ENCODE data around the gene MESD.
A peak's percentile ranks its signal among the peaks of the same experiment; 100 is the strongest.

MESD gene

DNA sequence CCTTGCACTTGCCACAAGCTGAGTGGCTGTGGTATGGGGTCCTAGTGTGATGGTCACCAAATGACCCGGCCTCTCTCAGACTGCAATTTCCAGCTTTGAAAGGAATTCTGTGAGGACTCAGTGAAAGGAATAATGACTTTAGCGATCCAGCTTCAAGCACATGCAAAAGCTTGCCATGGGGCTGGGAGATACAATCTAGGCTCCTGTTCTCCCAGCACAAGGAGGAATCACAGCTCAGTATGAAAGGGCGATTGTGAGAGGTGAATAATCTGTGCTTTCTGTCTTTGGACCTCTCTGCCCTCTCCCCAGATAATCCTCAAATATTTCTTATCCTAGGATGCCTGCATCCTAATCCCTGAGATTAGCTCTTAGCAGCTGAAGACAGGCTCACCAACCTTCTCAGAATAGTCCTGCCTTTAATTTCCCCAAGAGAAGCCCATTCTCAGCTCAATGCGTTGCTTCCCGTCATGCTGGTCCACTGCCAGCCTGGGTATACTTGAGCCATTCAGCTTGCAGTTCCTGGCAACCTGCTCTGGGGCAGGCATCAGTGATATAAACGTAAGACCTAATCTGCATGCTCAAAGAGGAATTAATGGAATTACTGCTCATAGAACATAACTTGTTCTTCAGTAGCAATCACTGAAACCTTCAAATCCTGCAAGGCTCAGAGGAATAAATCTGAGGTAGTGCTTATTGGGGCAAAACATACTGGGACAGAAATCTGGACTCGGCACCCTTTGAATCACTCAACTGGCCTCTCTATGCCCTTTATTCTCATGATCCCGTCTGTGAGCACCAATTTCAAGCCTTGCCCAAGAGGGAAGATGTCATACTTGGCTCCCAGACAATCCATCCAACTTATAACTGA lies 26.2 kb upstream of the MESD start:
- no peak for FAIRE-seq
- DNase-seq (ENCODE audit: insufficient read length, low spot score), result no peak

DNA sequence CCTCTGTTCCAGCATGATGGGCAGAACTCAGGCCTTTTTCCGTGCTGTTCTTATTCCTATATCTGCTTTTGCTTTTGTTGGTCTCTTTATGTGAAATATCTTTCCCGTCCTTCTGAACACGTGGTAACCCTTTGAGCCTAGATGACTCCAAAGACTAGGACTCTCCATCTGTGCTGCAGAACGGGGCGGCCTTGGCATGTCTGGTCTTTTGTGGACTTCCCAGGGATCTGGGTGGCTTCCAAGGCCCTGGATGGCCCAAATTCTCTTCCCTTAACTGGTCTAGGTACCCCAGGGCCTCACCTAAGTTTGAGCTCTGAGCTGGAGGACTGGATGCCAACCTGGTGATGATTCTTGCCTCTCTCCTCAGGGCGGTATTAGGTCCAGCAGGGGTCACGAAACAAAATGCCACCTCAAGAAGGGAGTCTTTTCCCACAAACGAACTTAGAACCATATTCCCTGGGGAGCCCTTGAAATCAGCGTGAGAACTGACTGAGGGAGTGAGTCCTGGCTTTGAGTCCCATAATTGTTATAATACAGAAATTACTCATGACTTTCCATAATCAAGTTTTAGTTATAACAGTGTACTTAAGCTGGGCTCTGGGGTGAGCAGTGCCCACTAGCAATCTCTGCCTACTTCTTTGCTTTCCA lies 25.0 kb upstream of the MESD start:
- FAIRE-seq, result no peak
- no peak for DNase-seq (ENCODE audit: insufficient read length, low spot score)

GRCh38 chr15:81013396-81013929 lies 23.8 kb upstream of the MESD start:
- FAIRE-seq, result no peak
- DNase-seq (ENCODE audit: insufficient read length, low spot score), result no peak

DNA sequence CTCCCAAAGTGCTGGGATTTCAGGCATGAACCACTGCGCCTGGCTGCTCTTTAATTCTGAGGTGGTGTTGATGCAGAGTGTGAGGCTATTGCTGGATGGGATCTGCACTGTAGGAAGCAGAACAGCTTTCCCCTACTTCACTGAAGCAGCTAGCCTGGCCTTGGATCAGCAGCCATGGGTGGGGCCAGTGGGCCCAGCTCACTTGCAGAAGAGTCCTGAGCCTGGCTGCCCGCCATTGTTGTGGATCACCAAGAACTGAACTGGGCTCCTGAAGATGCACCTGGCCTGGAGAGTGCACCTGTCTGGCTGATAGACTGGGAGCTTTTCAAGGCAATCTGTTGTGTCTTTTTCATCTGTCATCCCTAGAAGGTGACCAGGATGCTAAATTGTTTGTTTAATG lies 23.0 kb upstream of the MESD start:
- DNase-seq (ENCODE audit: insufficient read length, low spot score), result no peak
- no peak for FAIRE-seq

GRCh38 chr15:81011593-81011992 lies 22.0 kb upstream of the MESD start:
- FAIRE-seq (no peak), DNase-seq (ENCODE audit: insufficient read length, low spot score) (no peak)

DNA sequence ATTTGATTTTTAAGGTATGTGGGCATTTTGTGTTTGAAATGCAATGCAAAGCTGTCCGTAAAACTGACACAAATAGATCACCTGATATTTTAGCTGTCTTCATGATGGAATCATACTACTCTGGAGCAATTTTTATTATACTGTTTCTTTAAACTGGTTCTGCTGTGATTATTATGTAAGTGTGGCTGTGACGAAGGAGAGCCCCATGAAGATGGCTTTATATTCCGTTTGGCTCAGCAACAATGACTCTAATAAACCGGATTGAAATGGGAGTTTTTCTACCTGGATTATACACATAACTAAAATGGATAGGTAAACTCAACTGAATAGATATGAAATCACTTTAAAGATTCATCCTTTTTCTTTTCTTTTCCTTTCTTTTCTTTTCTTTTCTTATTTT lies 20.5 kb upstream of the MESD start:
- DNase-seq (ENCODE audit: insufficient read length, low spot score), result no peak
- FAIRE-seq, result no peak

DNA sequence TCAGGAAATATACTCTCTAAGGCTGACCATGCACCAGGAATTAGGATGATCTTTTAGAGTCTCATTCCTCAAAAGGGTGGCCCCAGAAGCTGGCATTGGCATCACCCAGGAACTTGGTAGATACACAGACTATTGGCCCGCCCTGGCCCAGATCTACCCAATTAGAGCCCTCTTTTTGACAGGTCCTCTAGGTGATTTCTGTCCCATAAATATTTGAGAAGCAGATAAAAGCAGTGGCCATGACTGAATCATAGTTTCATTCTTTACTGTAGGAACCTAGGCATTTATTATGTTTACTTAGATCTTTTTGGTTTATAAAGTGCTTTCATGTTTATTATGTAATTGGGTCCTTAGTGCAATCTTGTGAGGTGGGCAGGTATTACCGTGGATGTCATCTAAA lies 18.7 kb upstream of the MESD start:
- no peak for DNase-seq (ENCODE audit: insufficient read length, low spot score)
- FAIRE-seq, result no peak

DNA sequence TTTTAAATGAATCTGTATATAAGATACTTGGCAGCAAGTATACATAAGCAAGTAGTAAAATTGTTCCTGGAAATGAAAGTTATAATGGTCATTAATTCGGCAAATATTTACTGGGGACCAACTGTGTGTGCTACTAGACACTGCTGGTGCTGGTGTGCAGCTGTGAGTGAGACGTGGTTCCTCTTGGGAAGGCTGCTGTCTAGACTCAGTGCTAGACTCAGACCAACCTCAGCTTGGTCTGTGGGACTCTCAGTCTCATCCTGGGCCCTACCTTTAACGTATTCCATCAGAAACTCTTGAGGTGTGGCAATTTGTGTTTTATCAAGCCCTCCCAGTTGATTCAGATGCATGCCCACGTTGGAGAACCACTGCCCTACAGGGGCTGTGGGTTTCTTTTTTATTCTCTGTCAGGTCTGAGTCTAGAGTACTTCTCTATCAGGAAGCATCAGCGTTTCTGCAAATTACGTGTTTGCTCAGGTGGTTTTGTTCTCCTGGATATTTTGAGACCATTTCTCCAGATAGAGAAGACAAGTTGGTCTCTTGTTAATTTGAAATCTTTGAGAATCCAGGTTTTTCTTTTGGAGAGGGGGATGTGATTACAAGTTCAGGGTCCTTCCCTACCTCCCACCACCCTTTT lies 17.9 kb upstream of the MESD start:
- no peak for FAIRE-seq
- no peak for DNase-seq (ENCODE audit: insufficient read length, low spot score)

- DNase-seq (ENCODE audit: insufficient read length, low spot score), result no peak
Observed at GRCh38 chr15:81006124-81006523, 16.5 kb upstream of the MESD start.

GRCh38 chr15:81003097-81003350 lies 13.4 kb upstream of the MESD start:
- DNase-seq (ENCODE audit: insufficient read length, low spot score) (no peak), FAIRE-seq (no peak)

More at GRCh38 chr15:81006124-81006523, 16.5 kb upstream of the MESD start:
- FAIRE-seq, result no peak

- FAIRE-seq, result no peak
- no peak for DNase-seq (ENCODE audit: insufficient read length, low spot score)
Observed at GRCh38 chr15:81002331-81003096, 12.9 kb upstream of the MESD start.

DNA sequence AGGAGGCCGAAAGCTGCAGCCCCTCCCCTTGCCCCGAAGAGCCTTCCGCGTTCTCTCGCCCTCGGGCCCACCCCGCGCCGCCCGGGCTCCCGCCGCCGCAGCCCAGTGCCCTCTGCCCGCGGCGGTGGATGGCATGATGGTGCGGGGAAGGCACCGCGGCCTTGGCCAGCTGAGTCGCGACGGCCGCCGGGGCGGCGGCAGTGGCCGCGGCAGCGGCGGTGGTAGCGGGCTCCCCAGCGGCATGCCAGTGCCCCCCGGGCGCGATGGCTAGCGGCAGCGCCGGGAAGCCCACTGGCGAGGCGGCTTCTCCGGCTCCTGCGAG lies 12.4 kb upstream of the MESD start:
- DNase-seq (ENCODE audit: insufficient read length, low spot score) (peak; percentile 65), FAIRE-seq (no peak)

GRCh38 chr15:81001152-81002008 lies 11.8 kb upstream of the MESD start:
- no peak for FAIRE-seq
- DNase-seq (ENCODE audit: insufficient read length, low spot score), result peak; percentile 43

GRCh38 chr15:81000624-81001151 lies 11.1 kb upstream of the MESD start, which contains the start of gene TLNRD1:
TSS of gene TLNRD1 (plus strand) at chr15:81000923. CDS start at chr15:81002272, 1,349 bp downstream.
- FAIRE-seq (peak; percentile 84), DNase-seq (ENCODE audit: insufficient read length, low spot score) (peak; percentile 76)

GRCh38 chr15:81000144-81000623 lies 10.6 kb upstream of the MESD start:
- no peak for FAIRE-seq
- no peak for DNase-seq (ENCODE audit: insufficient read length, low spot score)

- peak; percentile 93 for FAIRE-seq
Observed at GRCh38 chr15:80999623-81000036, 10.0 kb upstream of the MESD start.

DNA sequence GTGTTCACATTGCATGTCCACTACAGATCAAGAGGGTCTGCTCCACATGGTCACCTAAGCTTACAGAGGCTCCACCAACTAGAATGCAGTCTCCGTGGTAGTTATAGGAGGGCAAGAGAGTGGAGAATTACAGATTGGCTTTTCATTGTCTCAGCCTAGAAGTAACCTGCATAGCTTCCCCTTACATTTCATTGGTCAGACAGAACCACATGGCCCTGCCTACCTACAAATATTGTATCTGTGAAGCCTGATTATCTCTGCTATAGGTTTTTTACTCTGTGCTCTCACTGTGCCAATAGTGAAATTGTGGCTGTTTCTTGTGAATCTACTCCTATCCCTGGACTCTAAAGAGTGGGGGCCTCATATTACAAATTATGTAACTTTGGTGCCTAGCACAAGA lies 8.6 kb upstream of the MESD start:
- DNase-seq (ENCODE audit: insufficient read length, low spot score), result no peak
- no peak for FAIRE-seq

More at GRCh38 chr15:80999623-81000036, 10.0 kb upstream of the MESD start:
- peak; percentile 36 for DNase-seq (ENCODE audit: insufficient read length, low spot score)

DNA sequence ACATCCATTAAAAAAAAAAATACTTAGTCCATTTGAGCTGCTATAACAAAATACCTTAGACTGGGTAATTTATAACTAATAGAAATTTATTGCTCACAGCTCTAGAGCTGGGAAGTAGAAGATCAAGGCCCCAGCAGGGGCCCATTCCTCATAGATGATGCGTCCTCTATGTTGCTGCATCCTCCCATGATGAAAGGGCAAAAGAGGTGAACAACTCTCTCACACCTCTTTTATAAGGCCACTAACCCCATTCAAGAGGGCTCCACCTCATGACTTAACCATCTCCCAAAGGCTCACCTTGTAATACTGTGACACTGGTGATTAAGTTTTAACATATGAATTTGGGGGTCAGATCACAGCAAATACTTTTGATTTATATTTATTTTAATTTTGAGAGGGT lies 8.1 kb upstream of the MESD start:
- DNase-seq (ENCODE audit: insufficient read length, low spot score), result no peak

DNA sequence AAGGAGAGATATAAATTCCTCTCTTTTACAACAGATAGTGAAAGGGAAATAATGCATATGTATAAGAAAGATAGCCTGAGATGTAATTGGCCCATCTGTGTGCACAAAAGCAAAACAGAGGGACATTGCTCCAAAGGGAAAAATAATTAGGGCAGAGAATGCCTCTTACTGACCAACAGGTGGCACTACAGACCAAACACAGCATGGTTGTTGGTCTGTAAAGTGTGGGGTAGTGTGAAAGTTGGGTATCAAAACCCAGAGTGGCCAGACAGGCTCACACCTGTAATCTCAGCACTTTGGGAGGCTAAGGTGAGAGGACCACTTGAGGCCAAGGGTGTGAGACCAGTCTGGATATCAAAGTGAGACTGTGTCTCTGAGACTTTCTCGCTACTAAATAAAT lies 6.6 kb upstream of the MESD start:
- FAIRE-seq, result no peak
- no peak for DNase-seq (ENCODE audit: insufficient read length, low spot score)

More for the DNA sequence above, 8.1 kb upstream of the MESD start:
- FAIRE-seq, result no peak

DNA sequence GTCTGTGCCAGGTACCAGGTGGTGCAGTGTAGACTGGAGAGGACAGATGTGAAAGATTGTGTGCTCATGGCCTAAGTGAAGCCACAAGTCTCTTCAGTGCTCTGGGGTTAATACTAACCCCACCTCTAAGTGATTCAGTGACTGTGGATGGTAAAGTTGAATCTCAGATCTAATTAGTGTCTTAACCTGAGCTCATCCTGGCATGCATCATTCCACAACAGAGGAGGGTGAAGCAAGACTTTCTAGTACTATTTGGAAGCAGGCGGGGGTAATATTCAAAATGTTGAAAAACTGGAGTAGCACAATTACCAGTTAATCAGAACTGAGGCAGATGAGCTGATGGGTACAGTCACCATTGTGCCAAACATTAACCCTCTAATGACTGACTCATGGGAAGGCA lies 2.8 kb upstream of the MESD start:
- DNase-seq (ENCODE audit: insufficient read length, low spot score) (no peak), FAIRE-seq (no peak)
